ENCODE data around the gene PRUNE2. TPM values are rescaled to one million over a fixed set of nuclear protein-coding genes. Genes with fewer than 3 reads are reported as not detected.
A peak's percentile ranks its signal among the peaks of the same experiment; 100 is the strongest.

PRUNE2 gene
- total RNA-seq, 6 donors from 2014 or later = 5.6 to 20.4 (median 8.8) TPM

- WGBS, 2 donors = 73% methylated on average over 5 of the region's 5 CpGs
- DNase-seq = peak in 1 of 2 donors; percentile 71
- TF ChIP-seq CTCF (IDR thresholded peaks at IDR 0.05) (no peak), POLR2AphosphoS5 (IDR thresholded peaks at IDR 0.05) (no peak), EP300 (IDR thresholded peaks at IDR 0.05) (no peak), POLR2A (IDR thresholded peaks at IDR 0.05) (no peak)
- Histone ChIP-seq H3K36me3 (no peaks in the 10 kb centered on the region), H3K27me3 (no peaks in the 10 kb centered on the region), H3K27ac (peak overlapping the region in 1 of 4 donors; percentile 33), H3K9me3 (no peaks in the 10 kb centered on the region), H3K4me1 (peaks cover 0 to 10% (median 7%) of the 10 kb centered on the region in 4 donors), H3K4me3 (no peak overlapping the region)
- ATAC-seq (ENCODE audit: low FRiP score in 2 of 2) = peak; percentile 66 to 77
Observed at GRCh38 chr9:76576344-76576743, 329.6 kb downstream of the PRUNE2 start.

GRCh38 chr9:76575761-76576160 lies 330.2 kb downstream of the PRUNE2 start:
- Histone ChIP-seq H3K36me3 (no peaks in the 10 kb centered on the region), H3K4me1 (peaks cover 0 to 10% (median 7%) of the 10 kb centered on the region in 4 donors), H3K9me3 (peaks cover 0 to 2% (median 0%) of the 10 kb centered on the region in 4 donors), H3K4me3 (no peak overlapping the region), H3K27me3 (no peaks in the 10 kb centered on the region), H3K27ac (no peak overlapping the region)
- DNase-seq (no peak), ATAC-seq (ENCODE audit: low FRiP score in 2 of 2) (no peak)
- TF ChIP-seq POLR2AphosphoS5 (IDR thresholded peaks at IDR 0.05) = no peak
- no peak for TF ChIP-seq POLR2A (IDR thresholded peaks at IDR 0.05)
- no peak for TF ChIP-seq EP300 (IDR thresholded peaks at IDR 0.05)
- TF ChIP-seq CTCF (IDR thresholded peaks at IDR 0.05) = no peak
- 92 to 93% methylated on average over 2 of the region's 2 CpGs for WGBS, 2 donors

- no peak for DNase-seq
- ATAC-seq (ENCODE audit: low FRiP score in 2 of 2) = peak in 1 of 2 donors; percentile 11
- Histone ChIP-seq H3K36me3 (no peaks in the 10 kb centered on the region), H3K27ac (peak overlapping the region in 1 of 4 donors; percentile 14), H3K27me3 (no peaks in the 10 kb centered on the region), H3K9me3 (peaks cover 0 to 4% (median 0%) of the 10 kb centered on the region in 4 donors), H3K4me1 (peaks cover 0 to 10% (median 7%) of the 10 kb centered on the region in 4 donors), H3K4me3 (no peak overlapping the region)
- no peak for TF ChIP-seq CTCF (IDR thresholded peaks at IDR 0.05)
- no peak for TF ChIP-seq POLR2AphosphoS5 (IDR thresholded peaks at IDR 0.05)
- no peak for TF ChIP-seq POLR2A (IDR thresholded peaks at IDR 0.05)
- TF ChIP-seq EP300 (IDR thresholded peaks at IDR 0.05) = no peak
- WGBS, 2 donors = 83 to 92% methylated on average over 9 of the region's 9 CpGs
Observed at GRCh38 chr9:76573905-76574760, 331.8 kb downstream of the PRUNE2 start.

- H3K4me3 ChIP-seq = no peak overlapping the region
- ATAC-seq (ENCODE audit: low FRiP score in 2 of 2) (no peak), DNase-seq (no peak)
- H3K36me3 ChIP-seq = no peaks in the 10 kb centered on the region
- H3K27me3 ChIP-seq = no peaks in the 10 kb centered on the region
- H3K4me1 ChIP-seq = peaks cover 0 to 10% (median 7%) of the 10 kb centered on the region in 4 donors
- peaks cover 0 to 4% (median 0%) of the 10 kb centered on the region in 4 donors for H3K9me3 ChIP-seq
- TF ChIP-seq CTCF (IDR thresholded peaks at IDR 0.05) (no peak), POLR2AphosphoS5 (IDR thresholded peaks at IDR 0.05) (no peak), EP300 (IDR thresholded peaks at IDR 0.05) (no peak), POLR2A (IDR thresholded peaks at IDR 0.05) (no peak)
- H3K27ac ChIP-seq = no peak overlapping the region
Observed at GRCh38 chr9:76573408-76573807, 332.5 kb downstream of the PRUNE2 start.

Measured in upper lobe of left lung (tissue), 6 donors.